ENCODE results near the gene TCFL5.
A peak's percentile ranks its signal among the peaks of the same experiment; 100 is the strongest.

Gene TCFL5

DNA sequence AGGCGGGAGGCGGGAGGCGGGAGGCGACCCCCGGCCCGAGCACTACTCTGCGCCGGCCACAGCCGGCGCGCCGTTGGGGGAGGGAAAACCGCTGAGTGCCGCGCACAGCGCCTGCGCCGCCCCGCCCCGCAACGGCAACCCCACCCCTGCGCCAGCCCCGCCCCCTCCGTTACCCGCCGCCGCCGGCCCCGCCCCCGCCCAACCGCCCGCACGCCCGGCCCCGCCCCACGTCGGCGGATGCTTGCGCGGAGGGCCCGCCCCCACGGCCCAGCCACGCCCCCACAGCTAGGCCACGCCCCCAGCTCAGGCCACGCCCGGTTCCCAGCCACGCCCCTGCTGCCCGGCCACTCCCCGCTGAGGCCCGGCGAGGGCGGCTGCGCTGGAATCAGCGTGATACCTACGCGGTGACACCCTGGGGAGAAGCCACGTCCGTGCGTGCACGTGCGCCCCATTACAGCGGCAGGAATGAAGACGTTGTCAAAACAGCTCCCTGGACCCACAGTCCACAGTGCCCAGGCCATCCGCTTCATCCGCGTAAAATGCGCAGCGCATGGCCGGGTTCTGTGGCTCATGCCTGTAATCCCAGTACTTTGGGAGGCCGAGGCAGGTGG lies at the start of gene TCFL5:
TSS of gene TCFL5 (minus strand) at position 97 of the 611 bp plus-strand sequence. CDS start 152 bp downstream, outside the sequence.
- peak; percentile 40 for DNase-seq (ENCODE audit: low read depth)

DNA sequence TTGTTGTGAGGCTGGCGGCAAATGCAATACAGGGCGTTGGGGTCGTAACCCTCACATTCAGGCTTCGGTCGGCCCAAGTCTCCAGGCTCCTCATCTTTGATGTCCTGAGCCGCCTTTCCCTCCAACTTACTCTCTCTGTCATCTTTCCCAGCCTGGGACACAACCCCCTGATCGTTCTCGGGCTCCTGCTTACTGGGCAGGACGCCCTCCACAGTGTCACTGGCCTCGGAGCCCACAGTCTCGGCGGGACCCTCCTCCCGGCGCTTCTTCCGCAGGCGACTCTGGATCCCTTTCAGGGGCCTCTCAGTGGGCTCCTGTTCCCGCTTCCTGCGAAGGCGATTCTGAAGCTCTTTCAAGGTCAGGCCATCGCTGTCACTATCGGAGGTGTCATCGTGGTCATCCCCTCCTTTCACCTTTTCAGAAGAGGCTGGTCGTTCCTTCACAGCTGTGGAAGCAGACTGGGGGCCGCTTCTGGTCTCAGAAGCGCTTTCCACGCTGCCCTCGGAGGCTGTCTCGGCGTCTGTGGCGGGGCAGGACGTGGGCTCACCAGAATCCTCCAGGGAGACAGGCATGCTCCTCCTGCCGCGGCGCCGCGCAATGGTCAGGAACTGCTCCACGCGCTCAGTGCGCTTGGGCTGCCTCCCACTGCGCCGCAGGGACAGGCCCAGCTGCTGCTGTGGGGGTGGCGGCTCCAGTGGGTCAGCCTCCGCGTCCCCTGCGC lies 49.3 kb upstream of the TCFL5 start:
- no peak for DNase-seq (ENCODE audit: low read depth)

DNA sequence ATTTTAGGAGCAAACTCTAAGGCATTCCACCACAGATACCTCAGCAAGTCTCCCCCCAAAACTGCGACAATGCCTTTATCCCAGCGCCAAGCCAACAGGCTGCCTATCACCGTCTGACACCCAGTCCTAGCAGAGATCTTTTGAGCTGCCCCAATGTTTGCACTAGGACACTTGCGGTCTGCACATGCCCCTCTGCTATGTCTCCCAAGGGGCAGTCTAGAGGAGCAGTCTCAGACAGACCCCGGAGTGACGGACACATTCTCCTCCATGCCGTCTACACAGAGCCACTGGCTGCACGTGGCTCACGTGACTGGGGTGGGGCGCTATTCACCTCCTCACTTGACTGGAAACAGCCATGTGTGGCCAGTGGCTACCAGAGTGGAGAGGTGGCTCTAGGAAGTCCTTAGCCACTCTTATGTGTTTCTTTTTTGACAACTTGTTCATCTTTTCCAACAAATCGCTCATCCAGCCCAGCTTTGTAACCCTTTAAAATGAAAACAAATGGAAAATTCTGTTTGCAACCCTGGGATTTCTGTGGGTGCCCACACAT lies 48.7 kb upstream of the TCFL5 start:
- no peak for DNase-seq (ENCODE audit: low read depth)

DNA sequence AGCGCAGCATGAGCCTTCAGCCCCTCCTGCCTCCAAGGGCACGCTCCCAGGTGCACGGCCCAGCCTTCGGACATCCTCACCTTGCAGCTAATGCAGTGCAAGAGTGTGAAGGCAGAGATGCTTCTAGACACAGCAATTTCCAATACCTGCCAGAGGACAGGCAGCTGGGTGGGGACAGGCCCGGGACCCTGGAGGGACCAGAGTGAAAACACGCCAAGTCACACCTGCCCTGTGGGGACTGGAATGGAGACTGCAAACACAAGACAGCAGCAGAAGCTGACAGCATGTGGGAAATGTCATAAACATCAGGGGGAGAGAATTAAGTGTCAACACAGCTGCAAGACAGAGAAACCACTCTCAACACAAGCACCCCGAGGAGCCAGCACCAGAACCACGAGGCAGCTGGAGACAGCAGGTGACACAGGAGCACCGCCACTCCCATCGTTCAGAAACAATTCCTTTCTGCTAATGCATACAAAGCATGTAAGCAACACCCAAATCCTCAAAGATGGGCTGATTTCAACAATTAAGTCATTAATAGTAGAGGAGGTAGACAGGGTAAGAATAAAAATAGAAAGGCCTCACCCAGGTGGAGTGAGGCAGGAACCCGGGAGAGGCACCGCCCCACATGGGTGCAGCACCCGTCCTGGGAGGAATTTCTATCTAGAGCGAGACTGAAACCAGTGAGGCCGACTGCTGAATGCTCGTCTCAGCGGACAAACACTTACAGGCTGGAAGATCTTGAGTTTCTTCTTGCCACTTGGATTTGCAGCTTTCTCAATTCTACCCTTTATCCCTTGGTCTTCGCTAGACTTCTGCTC lies 47.6 kb upstream of the TCFL5 start:
- DNase-seq (ENCODE audit: low read depth): no peak

DNA sequence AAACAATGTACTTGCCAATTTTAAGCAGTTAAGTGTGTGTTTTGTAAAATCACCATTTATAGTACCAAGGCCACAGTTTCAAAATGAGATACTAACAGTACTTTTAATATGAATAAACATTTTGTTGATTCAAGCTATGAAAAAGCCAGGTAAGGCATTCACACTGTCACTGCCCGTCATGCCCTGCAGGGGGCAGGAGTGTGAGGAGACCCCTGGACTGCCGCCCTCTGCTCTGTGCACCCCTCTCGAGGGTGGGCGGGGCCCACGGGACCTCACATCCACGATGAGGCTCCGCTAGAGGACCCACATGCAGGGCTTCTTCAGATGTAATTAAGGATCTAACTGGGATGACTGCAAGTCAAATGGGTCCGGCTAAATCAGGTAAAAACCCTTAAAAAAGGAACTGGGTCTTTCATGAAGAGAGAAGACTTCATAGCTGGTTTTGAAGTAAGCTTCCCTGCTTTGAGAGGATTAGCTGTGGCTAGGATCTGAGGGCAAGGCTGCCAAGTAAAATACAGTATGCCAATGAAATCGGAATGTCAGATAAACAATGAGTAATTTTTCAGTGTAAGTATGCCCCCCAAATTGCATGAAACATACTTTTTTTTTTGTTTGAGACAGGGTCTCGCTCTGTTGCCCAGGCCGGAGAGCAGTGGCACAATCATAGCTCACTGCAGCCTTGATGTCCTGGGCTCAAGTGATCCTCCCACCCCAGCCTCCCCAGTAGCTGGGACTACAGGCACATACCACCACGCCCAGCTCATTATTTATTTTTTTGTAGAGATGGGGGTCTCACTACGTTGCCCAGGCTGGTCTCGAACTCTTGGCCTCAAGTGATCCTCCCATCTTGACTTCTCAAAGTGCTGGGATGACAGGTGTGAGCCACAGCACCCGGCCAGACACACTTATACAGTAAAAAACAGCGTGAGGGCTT lies 46.0 kb upstream of the TCFL5 start:
- DNase-seq (ENCODE audit: low read depth): no peak

DNA sequence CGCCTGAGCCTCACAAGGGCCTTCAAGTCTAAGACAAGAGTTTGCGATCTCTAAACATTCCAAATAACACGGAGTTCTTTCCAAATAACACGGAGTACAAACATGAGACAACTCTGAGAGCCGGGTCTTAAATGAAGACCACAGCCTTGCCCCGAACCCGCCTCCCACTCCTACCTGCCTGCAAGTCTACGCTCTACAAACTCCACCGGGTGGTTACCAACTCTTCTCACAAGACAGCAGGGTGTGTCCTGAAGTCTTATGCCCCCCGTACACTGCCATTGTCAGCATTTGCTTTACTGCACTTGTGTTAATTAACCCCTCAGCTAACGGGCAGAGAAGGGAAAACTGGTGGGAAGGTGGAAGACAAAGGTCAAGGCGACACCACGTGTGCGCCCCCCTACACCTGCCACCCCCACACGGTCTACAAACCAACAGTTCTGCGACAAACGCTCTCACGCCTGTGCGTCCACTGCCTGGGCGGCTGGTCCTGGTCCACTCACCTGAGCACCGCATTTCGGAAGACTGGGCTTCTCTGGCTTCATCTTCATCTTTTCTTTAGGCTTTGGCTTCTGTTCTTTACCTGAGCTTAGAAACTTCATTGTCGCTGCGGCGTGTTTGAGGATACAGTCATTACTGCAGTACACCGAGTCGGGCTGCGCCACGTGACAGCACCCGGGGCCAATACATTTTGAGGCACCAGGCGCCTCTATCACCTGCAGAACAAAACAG lies 45.2 kb upstream of the TCFL5 start:
- DNase-seq (ENCODE audit: low read depth): no peak

DNA sequence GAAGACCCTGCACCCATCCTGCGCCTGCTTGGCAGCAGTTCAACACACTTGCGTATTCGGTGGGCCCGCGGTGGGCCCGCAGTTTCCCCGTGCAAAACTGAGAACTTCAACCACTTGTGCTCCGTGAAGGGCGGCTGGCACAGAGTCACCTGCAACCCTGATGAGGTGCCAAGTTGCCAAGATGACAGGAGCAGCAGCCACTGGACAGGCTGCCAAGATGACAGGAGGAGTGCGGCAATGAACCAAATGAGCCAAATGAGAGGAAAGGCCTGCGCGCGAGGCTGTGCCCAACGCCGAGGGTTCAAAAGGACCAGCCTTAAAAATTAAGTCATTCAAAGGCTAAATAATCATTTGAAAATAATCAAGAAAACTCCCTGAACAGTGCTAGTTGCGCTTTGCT lies 44.6 kb upstream of the TCFL5 start:
- no peak for DNase-seq (ENCODE audit: low read depth)

DNA sequence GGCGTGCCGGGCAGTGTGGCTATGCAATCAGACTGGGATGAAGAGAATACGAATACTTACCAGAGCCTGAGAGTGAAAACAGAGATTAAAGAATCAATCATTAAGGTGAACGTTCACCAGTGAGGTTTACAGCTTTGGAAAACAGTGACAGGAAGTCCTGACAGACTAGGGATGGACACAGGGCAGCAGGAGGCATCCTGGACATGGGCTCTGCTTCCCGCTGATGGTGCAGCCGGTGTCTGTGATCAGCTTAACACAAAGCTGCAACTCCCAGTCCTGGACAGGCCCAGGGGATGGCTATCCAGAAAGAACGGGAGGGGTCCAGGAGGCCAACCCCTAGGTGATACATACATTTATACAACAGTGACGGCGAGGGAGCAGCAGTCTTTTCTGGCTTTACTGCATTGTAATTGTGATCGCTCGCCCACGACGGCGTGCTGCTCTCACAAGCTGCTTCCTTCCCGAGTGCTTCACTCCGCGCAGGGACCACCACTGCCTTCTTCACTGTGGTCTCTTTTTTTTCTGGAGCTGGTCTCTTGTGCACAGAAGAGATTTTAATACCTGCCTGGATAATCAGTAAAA lies 44.0 kb upstream of the TCFL5 start:
- no peak for DNase-seq (ENCODE audit: low read depth)

DNA sequence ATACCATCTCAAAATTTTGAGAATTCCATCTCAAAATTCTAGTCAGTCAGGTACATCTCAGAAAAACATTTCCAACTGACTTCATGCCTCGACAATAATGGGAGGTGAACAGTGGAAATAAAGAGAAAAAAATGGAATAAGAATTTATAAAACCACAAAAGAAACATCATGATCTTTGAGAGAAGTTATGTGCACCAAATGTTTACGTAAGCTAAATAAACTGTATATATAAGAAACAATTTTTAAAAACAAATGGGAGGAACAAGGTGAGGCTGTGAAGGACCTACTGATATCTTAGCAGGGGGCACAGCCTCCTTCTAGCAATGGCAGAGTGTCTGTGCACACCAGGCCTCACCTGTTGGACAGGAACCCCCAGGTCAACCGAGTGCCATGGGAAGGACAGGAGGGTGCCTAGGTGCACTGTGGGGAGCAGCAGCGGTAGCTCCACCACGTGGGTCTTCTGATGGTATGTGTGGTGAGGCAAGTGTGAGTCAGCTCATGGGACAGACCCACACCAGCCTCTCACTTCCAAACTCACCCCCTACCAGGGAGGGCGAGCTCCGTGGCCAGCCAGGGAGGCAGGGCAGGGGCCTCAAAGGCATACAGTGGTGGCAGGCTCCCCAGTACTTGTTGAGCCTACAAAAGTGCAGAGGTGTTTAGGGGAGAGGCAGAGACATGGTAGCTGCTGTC lies 41.4 kb upstream of the TCFL5 start:
- DNase-seq (ENCODE audit: low read depth): no peak

DNA sequence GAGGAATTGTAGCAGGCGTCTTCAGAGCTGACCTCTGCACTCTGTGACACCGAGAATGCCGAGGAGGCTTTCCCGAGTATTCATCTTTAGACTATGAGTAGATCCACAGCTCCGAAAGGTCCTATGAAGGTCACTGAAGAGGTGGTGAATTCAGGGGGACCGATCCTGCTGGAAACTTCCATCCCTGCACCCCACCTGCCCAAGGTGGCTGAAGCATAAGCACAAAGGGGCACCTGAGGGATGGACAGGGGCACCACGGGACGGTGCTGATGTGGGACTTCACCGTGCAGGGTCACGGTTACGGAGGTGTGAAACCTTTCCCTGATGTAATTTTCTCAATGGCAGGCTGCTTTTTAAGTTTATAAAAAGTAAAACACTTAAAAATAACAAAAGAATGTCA lies 40.3 kb upstream of the TCFL5 start:
- DNase-seq (ENCODE audit: low read depth): no peak

DNA sequence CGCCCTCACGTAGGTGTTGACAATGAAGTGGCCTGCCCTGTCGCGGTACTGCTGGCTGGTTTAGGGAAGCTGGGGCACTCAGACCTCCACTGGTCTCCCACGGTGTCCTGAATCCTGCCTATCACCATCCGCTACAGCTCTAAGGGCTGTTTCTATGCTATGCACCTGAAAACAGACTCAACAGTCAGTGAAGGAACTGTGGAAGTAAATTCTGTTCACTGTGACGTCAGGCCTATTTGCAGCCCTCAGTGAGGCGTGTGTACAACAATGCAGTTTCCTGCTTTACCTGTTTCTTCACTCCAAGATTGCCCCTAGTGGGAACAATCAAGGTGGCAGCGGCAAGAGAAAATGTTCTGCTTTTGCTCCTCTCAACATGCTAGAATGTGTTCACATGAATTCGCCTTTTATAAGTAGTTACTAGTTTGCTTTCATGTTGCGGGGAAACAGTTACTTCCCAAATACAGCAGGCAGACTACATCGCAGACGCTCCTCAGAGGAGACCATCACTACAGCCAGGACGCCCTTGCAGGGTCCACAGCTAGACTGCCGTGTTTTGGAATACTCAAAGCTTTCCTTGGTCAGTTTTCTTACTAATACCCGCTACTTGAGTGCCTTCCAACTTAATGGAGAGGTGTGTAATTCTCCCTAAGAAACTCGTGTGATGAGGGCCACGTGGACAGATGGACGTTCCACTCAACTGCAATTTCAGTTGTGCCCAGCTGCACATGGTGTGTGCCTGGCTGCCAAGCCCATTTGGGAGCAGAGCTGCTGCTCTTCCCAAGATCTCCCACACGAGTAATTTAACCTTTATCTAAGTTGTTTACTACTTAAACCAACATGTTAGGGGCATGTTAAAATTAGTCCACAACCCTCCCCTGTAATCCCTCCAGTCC lies 39.3 kb upstream of the TCFL5 start:
- no peak for DNase-seq (ENCODE audit: low read depth)

DNA sequence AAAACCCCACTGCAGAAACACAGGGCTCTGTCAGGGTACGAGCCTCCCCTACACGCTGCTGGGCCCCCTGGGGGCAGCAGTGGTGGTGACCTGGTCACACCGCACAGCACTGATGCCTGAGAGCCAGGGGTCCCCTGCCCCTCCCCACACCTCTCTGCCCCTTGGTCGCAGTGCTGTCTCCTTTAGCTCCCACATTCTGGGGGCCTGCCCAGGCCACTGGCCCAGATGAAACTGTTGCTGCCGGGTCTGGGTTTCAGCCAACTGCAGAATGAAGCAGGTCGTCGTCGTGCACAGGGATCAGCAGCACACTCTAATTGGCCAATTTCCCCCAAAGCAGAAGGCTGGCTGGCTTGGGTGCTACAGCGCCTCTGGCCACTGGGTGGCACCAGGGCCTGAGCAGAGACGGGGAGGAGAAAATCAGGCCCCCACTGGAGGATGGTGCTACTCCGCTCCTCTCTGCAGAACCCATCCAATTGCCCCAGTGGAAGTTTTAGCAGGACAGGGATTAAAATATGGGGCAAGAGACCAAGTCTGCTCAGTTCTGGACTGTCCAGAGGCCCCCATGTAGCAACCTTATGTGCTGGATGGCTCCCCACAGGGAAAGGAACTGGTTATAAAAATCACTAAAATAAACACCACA lies 38.5 kb upstream of the TCFL5 start:
- DNase-seq (ENCODE audit: low read depth): peak; percentile 40

DNA sequence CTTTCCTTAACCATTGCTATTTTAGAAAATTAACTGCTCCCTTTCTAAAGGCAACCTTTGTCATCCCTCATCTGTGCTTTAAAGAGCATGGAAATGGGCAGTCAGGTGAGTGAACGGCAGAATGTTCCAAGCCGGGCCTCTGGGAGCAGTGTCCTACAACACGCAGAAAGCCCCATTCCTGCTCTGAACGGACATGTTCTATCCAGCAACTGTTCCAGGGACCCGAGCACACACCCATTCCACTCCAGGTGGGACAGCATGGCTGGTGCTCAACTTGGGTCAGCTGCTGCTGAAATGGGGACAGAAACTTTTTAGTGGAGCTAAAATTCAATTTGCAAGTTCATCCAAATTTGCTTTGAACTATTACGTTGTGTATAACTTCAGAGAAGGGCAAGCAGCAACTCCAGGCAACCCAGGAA lies 38.0 kb upstream of the TCFL5 start:
- DNase-seq (ENCODE audit: low read depth): no peak

DNA sequence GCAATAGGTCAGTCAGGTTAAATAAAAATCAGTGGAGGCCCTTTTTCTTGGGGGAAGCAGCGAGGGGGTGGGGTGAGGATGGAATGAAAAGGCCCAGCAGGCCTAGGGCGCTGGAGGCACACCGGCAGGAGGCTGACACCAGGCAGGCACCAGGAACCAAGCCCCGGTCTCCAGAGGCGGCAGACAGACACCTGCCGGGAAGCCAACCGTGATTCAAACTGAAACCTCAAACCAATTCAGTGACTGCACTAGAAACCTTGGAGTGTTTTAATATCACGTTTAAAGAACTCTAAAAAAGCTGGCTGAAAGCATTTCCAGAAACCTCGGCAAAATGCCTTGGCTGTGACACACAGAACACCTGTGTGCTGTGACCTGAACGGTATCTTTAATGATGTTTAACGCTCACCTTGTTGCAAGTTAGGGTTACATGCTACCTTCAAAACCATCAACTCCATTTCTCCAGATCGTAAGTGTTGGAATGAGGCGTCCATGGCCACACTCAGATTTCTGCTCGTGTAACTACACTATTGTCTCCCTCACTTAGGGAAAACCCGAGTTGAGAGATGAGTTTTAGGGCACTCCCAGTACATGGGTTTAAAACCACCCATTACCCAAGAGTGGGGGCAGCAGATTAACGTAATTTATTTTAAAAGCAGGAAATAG lies 37.5 kb upstream of the TCFL5 start:
- no peak for DNase-seq (ENCODE audit: low read depth)

DNA sequence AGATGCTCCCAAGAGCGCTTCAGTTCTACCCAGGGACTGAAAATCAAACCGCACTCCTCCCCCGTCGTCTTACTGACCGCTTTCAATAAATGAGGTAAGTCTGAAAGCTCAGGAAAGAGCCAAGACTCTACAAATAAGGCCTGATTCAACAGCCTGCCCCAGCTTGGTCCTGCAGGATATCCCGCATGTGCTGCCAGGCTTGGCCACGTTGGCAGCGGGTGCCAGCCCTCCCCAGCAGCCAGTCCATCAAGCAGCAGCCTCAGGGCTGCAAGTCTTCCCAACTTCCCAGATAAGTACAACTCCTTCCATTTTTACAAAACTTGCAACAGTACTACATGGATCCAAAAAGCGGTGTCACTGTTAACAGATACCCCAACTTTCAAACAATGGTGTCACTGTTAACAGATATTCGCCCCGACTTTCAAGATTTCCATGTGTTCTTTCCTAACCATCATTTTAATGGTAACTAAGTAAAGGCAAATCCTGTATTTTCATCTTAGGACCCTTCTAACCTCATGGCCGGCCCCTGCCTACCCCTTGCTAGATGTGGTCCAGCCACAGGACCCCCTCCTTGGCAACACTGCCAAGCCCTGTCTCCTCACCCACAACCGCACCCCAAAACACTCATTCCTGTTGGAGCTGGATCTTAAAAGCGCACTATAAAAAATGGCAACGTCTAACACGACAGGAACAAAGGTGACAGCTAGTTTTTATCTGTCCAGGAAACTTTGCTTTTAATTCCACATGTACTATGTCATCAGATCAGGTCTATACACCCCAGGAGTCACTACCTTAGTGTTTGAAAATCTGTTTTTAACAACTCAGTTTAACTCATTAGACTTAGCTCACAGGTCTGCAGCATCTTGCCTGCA lies 36.7 kb upstream of the TCFL5 start:
- DNase-seq (ENCODE audit: low read depth): no peak

DNA sequence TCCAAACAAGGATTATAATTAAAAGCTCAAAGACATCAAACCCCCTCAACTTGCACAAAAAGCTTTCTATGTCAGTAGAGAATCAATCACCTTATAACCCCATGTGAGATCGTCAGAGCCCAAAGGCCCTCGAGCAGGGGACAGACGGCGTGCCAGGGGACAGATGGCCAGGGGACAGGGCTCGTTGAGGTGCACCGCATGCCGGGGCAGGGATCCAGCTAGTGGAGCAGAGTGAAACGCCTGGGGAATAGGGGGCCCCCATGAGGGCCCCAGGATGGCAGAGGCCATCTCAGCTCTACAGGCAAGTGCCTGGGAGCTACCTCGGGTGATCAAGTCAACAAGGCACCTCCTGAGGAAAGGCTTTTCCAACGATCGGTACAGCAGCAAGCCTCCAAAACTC lies 36.0 kb upstream of the TCFL5 start:
- DNase-seq (ENCODE audit: low read depth): no peak

DNA sequence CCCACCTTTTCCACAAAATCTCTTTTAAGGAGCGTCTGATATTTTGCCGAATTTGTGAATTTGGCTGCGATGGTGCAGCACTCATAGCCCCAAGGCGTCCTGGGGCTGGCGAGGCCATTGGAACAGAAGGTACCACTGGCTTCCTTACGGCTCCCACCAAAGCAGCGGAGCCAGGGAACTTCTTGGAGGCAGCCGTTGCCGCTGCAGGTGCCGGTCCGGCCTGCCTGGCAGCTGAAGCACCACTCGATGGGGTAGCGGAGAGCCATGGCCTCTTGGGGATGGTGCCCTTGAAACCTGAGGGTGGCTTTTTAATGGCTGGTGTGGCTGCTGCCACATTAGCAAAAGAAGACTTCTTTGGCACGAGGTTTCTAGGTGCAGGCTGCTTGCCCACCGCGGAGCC lies 34.9 kb upstream of the TCFL5 start:
- no peak for DNase-seq (ENCODE audit: low read depth)

Measured in stromal cell of bone marrow (primary cell).